ENCODE measurements around the gene ANGPT4.

- TF ChIP-seq CTCF (IDR thresholded peaks at IDR 0.05): no peak
- no peak for TF ChIP-seq POLR2A (IDR thresholded peaks at IDR 0.05)
Measured at GRCh38 chr20:921068-921467, 4.9 kb upstream of the ANGPT4 start.
